Endothelial cell of umbilical vein (primary cell): Measurements from ENCODE around the gene THSD7B.

ENCODE experiments used
- CTCF ChIP-seq, 2 donors: IDR thresholded peaks; 1 replicate in 1 of 2; 2 replicates in 1 of 2; pipeline ENCODE4 v1.5.1; 2011; ENCODE audit warnings: low read length in 2 of 2, mild to moderate bottlenecking in 2 of 2, moderate library complexity in 2 of 2, control low read depth in 1 of 2, inconsistent platforms in 1 of 2, low read depth in 1 of 2; ENCODE audit not compliant: insufficient read depth in 1 of 2; ENCODE audit errors: extremely low read depth in 1 of 2
- EZH2 ChIP-seq: IDR thresholded peaks from 2 replicates; pipeline ENCODE4 v1.6.1; 2012; ENCODE audit warnings: borderline replicate concordance, low read depth, mild to moderate bottlenecking, moderate library complexity, low read length, inconsistent platforms; ENCODE audit not compliant: severe bottlenecking
- GATA2 ChIP-seq: IDR thresholded peaks from 2 replicates; pipeline ENCODE4 v1.7.0; 2011; ENCODE audit warnings: low read depth, mild to moderate bottlenecking, moderate library complexity, mixed read lengths, low read length; ENCODE audit not compliant: insufficient read length, insufficient read depth
- POLR2A ChIP-seq: IDR thresholded peaks from 2 replicates; pipeline ENCODE4 v1.6.1; 2012; ENCODE audit warnings: low read depth, mild to moderate bottlenecking, control low read depth, low read length
- POLR2AphosphoS5 ChIP-seq: IDR thresholded peaks from 2 replicates; pipeline ENCODE4 v1.6.1; 2012; ENCODE audit warnings: low read depth, mild to moderate bottlenecking, control low read depth, low read length, moderate library complexity; ENCODE audit not compliant: insufficient read depth

GRCh38 chr2:136860443-136860958 lies 95.2 kb downstream of the THSD7B start:
- TF ChIP-seq POLR2A, result no peak
- TF ChIP-seq CTCF (IDR thresholded peaks at IDR 0.05; ENCODE audit: extremely low read depth in 1 of 2, insufficient read depth in 1 of 2, low read depth in 1 of 2, low read length in 2 of 2), result no peak
- no peak for TF ChIP-seq EZH2
- TF ChIP-seq GATA2, result no peak
- TF ChIP-seq POLR2AphosphoS5, result no peak
